Measurements from ENCODE around the gene TBX3. TPM values are rescaled to one million over a fixed set of nuclear protein-coding genes. Genes with fewer than 3 reads are reported as not detected.

TBX3 gene
- total and polyA plus RNA-seq, 3 experiments from 2014 or later: not detected

DNA sequence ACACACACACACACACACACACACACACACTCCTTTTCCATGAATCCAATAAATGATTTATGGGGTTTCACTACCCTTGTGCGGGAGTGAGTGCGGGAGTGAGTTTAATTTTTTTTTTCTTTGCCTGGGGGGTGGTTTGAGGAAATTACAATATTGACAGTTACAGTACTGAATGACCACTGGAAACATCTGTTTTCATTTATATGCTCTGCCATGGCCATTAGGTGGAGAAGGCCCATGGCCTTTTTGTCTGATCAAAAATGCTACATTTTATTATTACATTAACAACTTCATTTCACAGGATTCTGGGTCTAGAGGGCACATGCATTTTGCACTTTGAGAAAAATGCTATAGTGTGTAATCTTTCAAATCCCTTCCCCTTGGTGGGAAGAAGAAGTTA is 5.9 kb downstream of the TBX3 start:
- Mint-ChIP-seq H3K4me1 (peaks cover 4 to 18% (median 10%) of the 10 kb centered on the region in 3 donors), H3K9me3 (peaks cover 0 to 17% (median 11%) of the 10 kb centered on the region in 5 donors)
- CTCF ChIA-PET: no interaction called here

DNA sequence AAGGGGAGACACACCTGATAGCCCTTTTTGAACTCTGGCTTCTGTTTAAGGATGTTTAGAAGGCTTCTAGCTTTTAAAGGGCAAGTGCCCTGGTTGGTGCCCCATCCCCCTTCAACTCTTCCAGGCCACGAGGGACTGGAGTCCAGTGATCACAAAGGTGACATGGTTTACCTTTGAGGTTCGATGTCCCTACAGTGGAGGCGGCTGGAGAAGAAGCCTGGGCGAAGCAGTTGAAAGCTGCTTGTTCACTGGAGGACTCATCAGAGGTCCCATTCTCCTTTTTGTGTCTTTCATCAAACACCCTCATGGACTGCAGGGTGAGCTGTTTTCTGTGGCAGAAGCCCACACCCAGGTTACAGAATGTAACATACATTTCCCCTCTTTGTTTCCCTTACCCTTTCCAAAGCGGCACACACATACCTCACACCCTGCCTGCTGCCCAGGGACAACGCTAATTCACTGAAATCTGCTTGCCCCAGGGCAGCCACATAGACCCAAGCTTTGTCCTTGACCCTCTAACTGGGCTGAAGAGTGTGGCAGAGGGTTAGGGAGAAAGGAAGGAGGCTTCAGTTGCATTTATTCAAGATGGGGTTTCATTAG is 7.7 kb downstream of the TBX3 start:
- no peaks in the 10 kb centered on the region for H3K36me3 Mint-ChIP-seq
- no peaks in the 10 kb centered on the region for H3K36me3 ChIP-seq (ENCODE audit: insufficient read depth, low read length)
- CTCF ChIA-PET: no interaction called here
- H3K27ac Mint-ChIP-seq: no peak overlapping the region
- H3K27ac ChIP-seq (ENCODE audit: low read depth, low read length): no peak overlapping the region
- no peaks in the 10 kb centered on the region for H3K4me1 ChIP-seq (ENCODE audit: insufficient read depth, low read length)
- H3K9me3 ChIP-seq (ENCODE audit: low read length): no peaks in the 10 kb centered on the region
- no peak for DNase-seq
- H3K4me1 Mint-ChIP-seq: peaks cover 0 to 8% (median 3%) of the 10 kb centered on the region in 3 donors
- H3K27me3 ChIP-seq (ENCODE audit: insufficient read depth, low read length, poor library complexity, severe bottlenecking): peaks cover 8% of the 10 kb centered on the region
- POLR2A ChIA-PET: no interaction called here
- peaks cover 43 to 88% of the 10 kb centered on the region in 2 donors for H3K27me3 Mint-ChIP-seq
- no peak overlapping the region for H3K4me3 ChIP-seq (ENCODE audit: low read length)
- H3K9me3 Mint-ChIP-seq: peaks cover 0 to 12% (median 10%) of the 10 kb centered on the region in 5 donors
- H3K4me3 Mint-ChIP-seq: no peak overlapping the region

More for the DNA sequence above, 5.9 kb downstream of the TBX3 start:
- no peak overlapping the region for H3K27ac Mint-ChIP-seq
- H3K9me3 ChIP-seq (ENCODE audit: low read length): no peaks in the 10 kb centered on the region
- no peak overlapping the region for H3K4me3 Mint-ChIP-seq
- H3K36me3 Mint-ChIP-seq: no peaks in the 10 kb centered on the region
- peaks cover 45 to 89% of the 10 kb centered on the region in 2 donors for H3K27me3 Mint-ChIP-seq
- POLR2A ChIA-PET: no interaction called here
- no peaks in the 10 kb centered on the region for H3K36me3 ChIP-seq (ENCODE audit: insufficient read depth, low read length)
- H3K27ac ChIP-seq (ENCODE audit: low read depth, low read length): no peak overlapping the region
- no peaks in the 10 kb centered on the region for H3K4me1 ChIP-seq (ENCODE audit: insufficient read depth, low read length)
- peaks cover 24% of the 10 kb centered on the region for H3K27me3 ChIP-seq (ENCODE audit: insufficient read depth, low read length, poor library complexity, severe bottlenecking)
- DNase-seq: no peak
- H3K4me3 ChIP-seq (ENCODE audit: low read length): no peak overlapping the region

DNA sequence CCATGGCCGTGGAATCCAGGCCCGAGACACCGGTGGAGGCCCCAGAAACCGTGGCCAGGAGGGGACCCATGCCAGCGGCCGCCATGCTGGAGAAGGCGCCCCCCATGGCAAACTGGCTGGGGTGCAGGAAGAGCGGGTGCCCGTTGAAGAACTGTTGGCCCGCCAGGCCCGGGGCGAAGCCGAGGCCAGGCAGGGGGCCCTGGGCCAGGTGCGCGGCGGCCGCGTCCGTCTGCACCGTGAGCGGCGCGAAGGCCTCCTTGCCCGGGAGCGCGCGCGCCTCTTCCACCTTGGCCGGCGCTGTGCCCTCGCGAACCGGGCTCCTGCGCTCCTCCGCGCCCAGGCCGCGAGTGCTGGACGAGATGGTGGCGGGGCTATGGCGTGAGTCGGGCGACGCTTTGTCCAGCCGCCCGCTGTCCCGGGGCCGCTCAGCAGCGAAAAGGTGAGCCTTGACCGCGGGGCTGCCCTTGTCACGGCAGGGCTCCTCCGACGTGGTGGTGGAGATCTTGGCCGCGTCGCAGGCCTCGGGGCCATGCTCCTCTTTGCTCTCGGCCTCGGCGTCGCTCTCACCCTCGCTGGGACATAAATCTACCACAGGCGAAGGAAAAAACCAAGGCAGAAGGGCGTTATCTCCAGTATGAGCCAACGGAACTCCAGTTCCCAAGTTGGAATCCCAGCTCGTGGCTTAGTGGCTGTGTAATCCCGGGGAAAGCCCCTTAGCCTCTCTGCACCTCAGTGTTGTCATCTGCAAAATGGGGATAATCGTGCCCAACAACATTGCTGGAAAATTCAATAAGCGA is 9.5 kb downstream of the TBX3 start:
- no peak overlapping the region for H3K27ac Mint-ChIP-seq

DNA sequence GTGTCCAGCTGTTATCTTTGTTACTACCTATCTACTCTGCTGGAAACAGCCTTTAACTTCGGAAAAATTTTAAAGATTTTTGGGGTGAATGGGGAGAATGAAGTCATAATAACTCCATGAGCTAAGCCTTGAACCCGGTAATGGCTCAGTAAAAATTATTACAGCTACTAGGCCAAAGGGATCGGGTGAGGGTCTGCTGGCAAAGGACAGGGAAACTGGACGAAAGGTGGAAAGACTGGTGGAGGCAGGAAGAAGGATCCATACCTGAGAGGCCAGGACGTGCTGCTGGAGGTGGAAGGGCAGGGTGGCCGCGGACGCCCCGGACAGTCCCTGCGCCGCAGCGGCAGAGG is 10.1 kb downstream of the TBX3 start:
- Mint-ChIP-seq H3K36me3 (no peaks in the 10 kb centered on the region), H3K4me3 (no peak overlapping the region), H3K9me3 (peaks cover 0 to 6% (median 4%) of the 10 kb centered on the region in 5 donors), H3K27me3 (peaks cover 44 to 83% of the 10 kb centered on the region in 2 donors), H3K4me1 (peaks cover 0 to 4% (median 3%) of the 10 kb centered on the region in 3 donors), H3K27ac (no peak overlapping the region)
- no peak overlapping the region for H3K27ac ChIP-seq (ENCODE audit: low read depth, low read length)
- no peak for DNase-seq
- no peaks in the 10 kb centered on the region for H3K9me3 ChIP-seq (ENCODE audit: low read length)
- no peaks in the 10 kb centered on the region for H3K36me3 ChIP-seq (ENCODE audit: insufficient read depth, low read length)
- H3K4me3 ChIP-seq (ENCODE audit: low read length): no peak overlapping the region
- no peaks in the 10 kb centered on the region for H3K4me1 ChIP-seq (ENCODE audit: insufficient read depth, low read length)
- ChIA-PET POLR2A (no interaction called here), CTCF (no interaction called here)
- H3K27me3 ChIP-seq (ENCODE audit: insufficient read depth, low read length, poor library complexity, severe bottlenecking): peaks cover 9% of the 10 kb centered on the region

More for the DNA sequence above, 9.5 kb downstream of the TBX3 start:
- H3K27me3 Mint-ChIP-seq: peaks cover 41 to 87% of the 10 kb centered on the region in 2 donors
- peaks cover 9% of the 10 kb centered on the region for H3K27me3 ChIP-seq (ENCODE audit: insufficient read depth, low read length, poor library complexity, severe bottlenecking)
- H3K4me1 ChIP-seq (ENCODE audit: insufficient read depth, low read length): no peaks in the 10 kb centered on the region
- no peak overlapping the region for H3K4me3 ChIP-seq (ENCODE audit: low read length)
- H3K36me3 ChIP-seq (ENCODE audit: insufficient read depth, low read length): no peaks in the 10 kb centered on the region
- H3K27ac ChIP-seq (ENCODE audit: low read depth, low read length): no peak overlapping the region
- H3K4me3 Mint-ChIP-seq: no peak overlapping the region
- H3K9me3 ChIP-seq (ENCODE audit: low read length): no peaks in the 10 kb centered on the region
- DNase-seq: no peak
- no peaks in the 10 kb centered on the region for H3K36me3 Mint-ChIP-seq
- peaks cover 0 to 4% (median 3%) of the 10 kb centered on the region in 3 donors for H3K4me1 Mint-ChIP-seq
- POLR2A ChIA-PET: no interaction called here
- peaks cover 0 to 6% (median 4%) of the 10 kb centered on the region in 5 donors for H3K9me3 Mint-ChIP-seq
- CTCF ChIA-PET: no interaction called here

DNA sequence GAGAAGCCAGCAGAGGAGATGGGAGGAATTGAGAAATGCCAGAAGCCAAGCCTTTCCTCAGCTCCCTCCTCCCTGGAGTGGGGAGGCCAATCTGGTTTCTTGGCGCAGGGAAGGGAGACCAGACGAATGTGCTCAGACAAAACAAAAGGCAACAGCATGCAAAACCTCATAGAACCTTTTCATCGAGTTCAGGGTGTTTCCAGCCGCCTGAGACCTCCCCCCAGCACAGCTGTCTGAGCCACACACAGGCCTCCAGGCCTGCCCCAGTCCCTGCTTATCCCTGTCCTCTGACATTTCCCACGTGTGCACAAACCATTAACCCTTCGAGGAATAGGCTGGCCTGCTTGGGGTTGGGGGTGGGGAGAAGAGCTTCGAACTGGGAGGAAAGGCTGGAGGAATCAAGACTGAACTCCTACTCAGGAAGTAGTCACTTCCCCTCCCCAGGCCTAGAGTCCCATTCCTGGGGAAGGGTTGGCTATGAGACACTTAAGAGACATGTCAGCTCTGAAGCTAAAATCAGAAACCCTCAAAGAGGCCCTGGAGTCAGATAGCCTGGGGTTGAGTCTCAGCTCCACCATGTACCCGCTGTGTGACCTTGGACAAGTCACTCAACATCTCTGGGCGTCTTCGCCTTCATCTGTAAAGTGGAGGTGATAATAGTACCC is 10.7 kb downstream of the TBX3 start:
- no peak overlapping the region for H3K4me3 ChIP-seq (ENCODE audit: low read length)
- H3K4me1 Mint-ChIP-seq: peaks cover 0 to 4% (median 3%) of the 10 kb centered on the region in 3 donors
- H3K27ac ChIP-seq (ENCODE audit: low read depth, low read length): no peak overlapping the region
- H3K36me3 Mint-ChIP-seq: no peaks in the 10 kb centered on the region
- peaks cover 0 to 6% (median 4%) of the 10 kb centered on the region in 5 donors for H3K9me3 Mint-ChIP-seq
- peaks cover 45 to 81% of the 10 kb centered on the region in 2 donors for H3K27me3 Mint-ChIP-seq
- no peaks in the 10 kb centered on the region for H3K9me3 ChIP-seq (ENCODE audit: low read length)
- H3K27ac Mint-ChIP-seq: no peak overlapping the region
- H3K36me3 ChIP-seq (ENCODE audit: insufficient read depth, low read length): no peaks in the 10 kb centered on the region
- POLR2A ChIA-PET: no interaction called here
- no peak for DNase-seq
- H3K4me1 ChIP-seq (ENCODE audit: insufficient read depth, low read length): no peaks in the 10 kb centered on the region
- H3K27me3 ChIP-seq (ENCODE audit: insufficient read depth, low read length, poor library complexity, severe bottlenecking): peaks cover 6% of the 10 kb centered on the region
- no peak overlapping the region for H3K4me3 Mint-ChIP-seq
- CTCF ChIA-PET: no interaction called here

DNA sequence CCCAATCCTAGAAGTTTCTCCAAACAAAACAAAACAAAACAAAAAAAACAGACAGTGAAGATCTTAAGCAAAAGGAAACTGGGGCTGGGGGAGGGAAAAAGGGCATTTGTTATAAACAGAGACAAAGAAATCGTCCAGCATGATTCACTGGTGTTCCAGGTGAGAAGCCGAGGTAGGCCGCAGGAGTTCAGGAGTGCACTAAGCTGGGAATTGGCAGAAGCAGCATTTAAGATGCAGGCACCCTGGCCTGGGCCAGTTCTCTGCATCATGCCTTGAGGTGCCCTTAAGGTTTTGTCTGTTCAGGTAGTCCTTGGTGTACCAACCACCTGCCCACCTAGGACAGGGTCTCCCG is 11.2 kb downstream of the TBX3 start:
- no peak overlapping the region for H3K4me3 Mint-ChIP-seq
- H3K27me3 Mint-ChIP-seq: peaks cover 46 to 81% of the 10 kb centered on the region in 2 donors
- ChIA-PET POLR2A (no interaction called here), CTCF (no interaction called here)
- H3K36me3 ChIP-seq (ENCODE audit: insufficient read depth, low read length): no peaks in the 10 kb centered on the region
- no peak overlapping the region for H3K4me3 ChIP-seq (ENCODE audit: low read length)
- H3K4me1 Mint-ChIP-seq: peaks cover 0 to 5% (median 4%) of the 10 kb centered on the region in 3 donors
- no peak for DNase-seq
- peaks cover 0 to 6% (median 4%) of the 10 kb centered on the region in 5 donors for H3K9me3 Mint-ChIP-seq
- H3K27ac Mint-ChIP-seq: no peak overlapping the region
- H3K27me3 ChIP-seq (ENCODE audit: insufficient read depth, low read length, poor library complexity, severe bottlenecking): peaks cover 8% of the 10 kb centered on the region
- no peaks in the 10 kb centered on the region for H3K9me3 ChIP-seq (ENCODE audit: low read length)
- H3K4me1 ChIP-seq (ENCODE audit: insufficient read depth, low read length): no peaks in the 10 kb centered on the region
- H3K27ac ChIP-seq (ENCODE audit: low read depth, low read length): no peak overlapping the region
- no peaks in the 10 kb centered on the region for H3K36me3 Mint-ChIP-seq

DNA sequence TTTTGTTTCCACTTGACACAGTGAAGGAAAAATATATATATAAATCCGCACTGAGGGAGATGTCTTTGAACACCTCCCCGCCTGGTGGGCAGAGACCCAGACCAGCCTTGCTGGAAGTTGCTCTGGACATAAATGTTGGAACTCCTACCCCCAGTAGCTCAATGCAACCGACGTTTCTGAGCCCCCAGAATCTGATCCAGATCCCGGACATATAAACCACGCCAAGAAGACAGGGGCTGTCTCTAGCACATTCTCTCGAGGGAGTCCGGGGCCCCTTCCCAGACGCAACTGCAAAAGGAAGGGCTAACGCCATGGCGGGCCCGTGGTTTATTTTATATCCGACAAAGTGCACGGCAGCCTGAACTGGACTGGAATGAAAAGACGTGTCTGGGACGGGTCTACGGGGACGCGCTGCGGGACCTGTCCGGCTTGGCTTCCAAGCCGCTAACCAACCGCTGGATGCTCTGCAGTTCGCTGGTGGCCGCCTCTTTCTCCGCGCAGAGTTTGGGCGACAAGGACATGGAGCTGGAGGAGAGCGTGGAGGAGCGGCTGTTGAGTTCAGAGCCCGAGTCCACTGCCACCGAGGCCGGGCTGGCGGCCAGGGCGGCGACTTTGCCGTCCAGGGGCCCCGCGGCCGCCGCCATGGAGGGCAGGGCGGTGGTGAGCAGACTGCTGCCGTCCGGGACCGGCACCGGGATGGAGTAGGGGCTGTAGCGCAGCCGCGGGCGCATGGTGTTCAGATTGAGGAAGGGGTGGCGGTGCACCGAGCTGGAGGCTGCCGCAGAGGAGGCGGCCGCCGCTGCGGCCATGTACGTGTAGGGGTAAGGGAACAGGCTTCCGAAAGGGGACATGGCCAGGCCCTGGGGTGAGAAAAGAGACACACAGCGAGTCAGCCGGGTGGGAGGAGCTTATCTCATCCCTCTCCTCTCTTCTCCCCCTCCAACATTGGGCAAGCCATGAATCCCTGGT is 12.2 kb downstream of the TBX3 start:
- POLR2A ChIA-PET: no interaction called here
- no peaks in the 10 kb centered on the region for H3K4me1 ChIP-seq (ENCODE audit: insufficient read depth, low read length)
- Mint-ChIP-seq H3K27ac (peak overlapping the region in 1 of 8 donors; percentile 2), H3K9me3 (peaks cover 0 to 6% (median 4%) of the 10 kb centered on the region in 5 donors), H3K4me1 (peaks cover 0 to 6% (median 4%) of the 10 kb centered on the region in 3 donors), H3K4me3 (no peak overlapping the region), H3K36me3 (no peaks in the 10 kb centered on the region), H3K27me3 (peaks cover 50 to 81% of the 10 kb centered on the region in 2 donors)
- DNase-seq: no peak
- CTCF ChIA-PET: no interaction called here
- H3K9me3 ChIP-seq (ENCODE audit: low read length): no peaks in the 10 kb centered on the region
- H3K27ac ChIP-seq (ENCODE audit: low read depth, low read length): no peak overlapping the region
- H3K4me3 ChIP-seq (ENCODE audit: low read length): no peak overlapping the region
- H3K27me3 ChIP-seq (ENCODE audit: insufficient read depth, low read length, poor library complexity, severe bottlenecking): peaks cover 18% of the 10 kb centered on the region
- no peaks in the 10 kb centered on the region for H3K36me3 ChIP-seq (ENCODE audit: insufficient read depth, low read length)
